ENCODE data around the gene ALAS2.
"Not testable (repeated sequence)": the region's sequence is repeated elsewhere in the genome, so short reads cannot be mapped to it uniquely, and the experiment has no call there.

The ALAS2 gene, protein sequence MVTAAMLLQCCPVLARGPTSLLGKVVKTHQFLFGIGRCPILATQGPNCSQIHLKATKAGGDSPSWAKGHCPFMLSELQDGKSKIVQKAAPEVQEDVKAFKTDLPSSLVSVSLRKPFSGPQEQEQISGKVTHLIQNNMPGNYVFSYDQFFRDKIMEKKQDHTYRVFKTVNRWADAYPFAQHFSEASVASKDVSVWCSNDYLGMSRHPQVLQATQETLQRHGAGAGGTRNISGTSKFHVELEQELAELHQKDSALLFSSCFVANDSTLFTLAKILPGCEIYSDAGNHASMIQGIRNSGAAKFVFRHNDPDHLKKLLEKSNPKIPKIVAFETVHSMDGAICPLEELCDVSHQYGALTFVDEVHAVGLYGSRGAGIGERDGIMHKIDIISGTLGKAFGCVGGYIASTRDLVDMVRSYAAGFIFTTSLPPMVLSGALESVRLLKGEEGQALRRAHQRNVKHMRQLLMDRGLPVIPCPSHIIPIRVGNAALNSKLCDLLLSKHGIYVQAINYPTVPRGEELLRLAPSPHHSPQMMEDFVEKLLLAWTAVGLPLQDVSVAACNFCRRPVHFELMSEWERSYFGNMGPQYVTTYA
- 0 to 0.54 (median 0) reads per million in 4 experiments for total RNA-seq

DNA sequence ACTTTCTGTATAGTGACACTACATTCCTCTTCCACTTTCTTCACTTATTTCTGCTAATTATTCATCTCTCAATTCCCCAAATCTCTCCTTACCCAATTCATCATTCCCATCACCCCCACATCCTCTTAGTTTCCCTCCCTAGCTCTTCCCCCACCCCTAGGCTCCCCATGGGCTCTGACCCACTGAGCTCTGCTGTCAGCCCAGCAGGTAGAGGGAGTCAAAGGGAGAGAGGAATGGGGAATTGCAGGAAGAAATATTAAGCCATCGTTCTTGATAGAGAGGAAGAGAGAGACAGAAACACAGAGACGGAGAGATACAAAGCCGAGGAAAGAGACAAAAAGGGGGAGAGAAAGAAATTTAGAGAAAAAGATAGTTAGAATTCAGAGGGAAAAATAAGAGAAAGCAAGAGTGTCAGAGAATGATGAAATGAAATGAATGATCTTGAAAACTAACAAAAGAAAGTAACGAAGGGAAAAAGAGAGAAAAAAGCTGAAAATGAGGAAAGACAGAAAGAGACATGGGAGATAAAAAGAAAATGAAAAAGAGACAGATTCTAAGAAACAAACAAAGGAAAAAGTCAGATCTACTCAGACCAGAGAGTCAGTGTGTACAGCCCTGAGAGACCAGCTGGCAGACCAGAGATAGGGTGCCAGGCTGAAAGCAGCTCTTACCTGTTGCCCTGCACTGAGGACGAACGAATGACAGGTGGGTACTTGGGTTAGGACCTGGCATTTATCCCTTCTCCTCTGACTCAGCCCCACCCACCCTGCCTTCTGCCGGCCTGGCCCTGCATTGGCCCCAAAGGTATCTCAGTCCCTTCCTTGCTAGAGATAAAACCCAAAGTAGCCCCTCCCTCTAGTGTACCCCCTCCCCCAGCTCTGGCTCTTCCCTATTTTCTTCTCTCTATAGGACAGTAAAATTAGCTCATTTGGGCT is at the start of gene ALAS2:
ALAS2 (minus strand) TSS at position 707 of the 935 bp plus-strand sequence. CDS start 4,977 bp downstream, outside the sequence.
- no peak for DNase-seq

GRCh38 chrX:55074851-55075467 is 44.2 kb upstream of the ALAS2 start, which contains the start of gene PAGE2B:
Gene PAGE2B (plus strand): TSS chrX:55075030. CDS start chrX:55076042, 1,012 bp downstream.
- no peak for DNase-seq

GRCh38 chrX:55072286-55072685 is 41.5 kb upstream of the ALAS2 start:
- no peak for DNase-seq

DNA sequence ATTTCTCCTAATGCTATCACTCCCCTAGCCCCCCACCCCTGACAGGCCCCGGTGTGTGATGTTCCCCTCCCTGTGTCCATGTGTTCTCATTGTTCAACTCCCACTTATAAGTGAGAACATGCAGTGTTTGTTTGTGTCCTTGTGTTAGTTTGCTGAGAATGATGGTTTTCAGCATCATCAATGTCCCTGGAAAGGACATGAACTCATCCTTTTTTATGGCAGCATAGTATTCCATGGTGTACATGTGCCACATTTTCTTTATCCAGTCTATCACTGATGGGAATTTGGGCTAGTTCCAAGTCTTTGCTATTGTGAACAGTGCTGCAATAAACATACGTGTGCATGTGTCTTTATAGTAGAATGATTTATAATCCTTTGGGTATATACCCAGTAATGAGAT is 36.4 kb upstream of the ALAS2 start:
- not testable (repeated sequence) for DNase-seq

- DNase-seq, result no peak
Measured at GRCh38 chrX:55057675-55058249, 27.0 kb upstream of the ALAS2 start.

GRCh38 chrX:55056820-55057674 is 26.3 kb upstream of the ALAS2 start:
- no peak for DNase-seq

DNA sequence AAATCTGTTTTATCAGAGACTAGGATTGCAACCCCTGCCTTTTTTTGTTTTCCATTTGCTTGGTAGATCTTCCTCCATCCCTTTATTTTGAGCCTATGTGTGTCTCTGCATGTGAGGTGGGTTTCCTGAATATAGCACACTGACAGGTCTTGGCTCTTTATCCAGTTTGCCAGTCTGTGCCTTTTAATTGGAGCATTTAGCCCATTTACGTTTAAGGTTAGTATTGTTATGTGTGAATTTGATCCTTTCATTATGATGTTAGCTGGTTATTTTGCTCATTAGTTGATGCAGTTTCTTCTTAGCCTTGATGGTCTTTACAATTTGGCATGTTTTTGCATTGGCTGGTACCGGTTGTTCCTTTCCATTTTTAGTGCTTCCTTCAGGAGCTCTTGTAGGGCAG is 19.8 kb upstream of the ALAS2 start:
- not testable (repeated sequence) for DNase-seq

DNA sequence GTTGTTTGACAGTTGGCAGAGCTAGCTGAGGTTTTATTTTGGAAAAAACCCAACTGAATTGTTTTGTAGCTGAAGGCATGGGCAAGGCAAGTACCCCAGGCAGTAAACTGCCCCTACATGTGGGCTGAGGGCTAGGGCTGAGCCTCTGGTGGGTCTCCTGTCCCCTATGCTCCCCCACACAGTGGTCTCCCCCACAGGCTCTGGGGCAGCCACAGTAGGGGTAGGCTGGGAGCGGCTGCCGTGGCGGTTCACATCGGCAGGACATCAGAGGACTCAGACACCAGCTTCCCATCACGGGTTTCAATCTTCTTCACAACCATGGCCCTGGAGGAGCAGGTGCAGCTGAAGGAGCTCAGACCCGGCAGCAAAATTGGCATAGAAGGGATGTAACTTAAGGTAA is 10.7 kb upstream of the ALAS2 start:
- DNase-seq, result no peak

GRCh38 chrX:55039471-55039870 is 8.7 kb upstream of the ALAS2 start:
- no peak for DNase-seq

- DNase-seq, result no peak
Measured at GRCh38 chrX:55033429-55033828, 2.7 kb upstream of the ALAS2 start.

- no peak for DNase-seq
Measured at GRCh38 chrX:55029291-55029690, 1.5 kb downstream of the ALAS2 start.

GRCh38 chrX:55028611-55029010 is 2.2 kb downstream of the ALAS2 start:
- DNase-seq, result no peak

DNA sequence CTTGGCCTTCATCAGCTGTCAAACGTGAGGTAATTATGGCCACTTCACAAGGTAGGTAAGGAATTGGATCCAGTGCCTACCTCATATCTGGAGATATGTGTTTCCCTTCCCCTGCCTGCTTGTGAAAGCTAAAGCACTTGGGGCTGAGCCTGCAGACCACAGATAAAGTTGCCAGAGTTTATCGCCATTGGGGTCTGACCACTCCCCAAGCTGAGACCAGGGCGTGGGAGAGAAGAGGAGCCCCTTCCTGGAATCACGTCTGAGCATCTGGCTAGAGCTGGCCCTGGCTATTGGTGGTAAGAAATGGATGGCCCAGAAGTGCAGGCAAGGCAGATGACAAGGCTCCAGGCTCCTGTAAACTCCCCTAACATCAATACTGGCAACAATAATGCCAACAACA is 2.7 kb downstream of the ALAS2 start:
- no peak for DNase-seq

- no peak for DNase-seq
Measured at GRCh38 chrX:55026840-55027239, 3.9 kb downstream of the ALAS2 start.

DNA sequence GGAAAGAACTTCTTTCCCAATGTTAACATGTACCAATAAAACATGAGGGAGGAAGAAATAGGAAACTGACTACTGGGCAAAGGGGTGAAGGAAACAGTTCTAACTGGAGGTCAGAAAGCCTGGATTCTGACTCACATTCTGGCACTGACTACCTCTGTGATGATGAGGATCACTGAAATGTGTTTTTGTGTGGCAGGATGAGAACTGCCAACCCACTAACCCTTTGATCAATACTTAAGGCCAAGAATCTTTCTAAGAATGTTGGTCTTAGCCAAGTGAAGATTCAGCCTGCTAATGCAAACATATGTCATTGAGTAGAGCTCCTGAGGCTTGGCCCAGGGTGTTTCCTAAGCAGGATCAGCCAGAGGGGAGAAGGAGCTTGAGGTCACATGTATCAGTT is 4.6 kb downstream of the ALAS2 start:
- DNase-seq, result no peak

- DNase-seq, result no peak
Measured at GRCh38 chrX:55014897-55015299, 15.9 kb downstream of the ALAS2 start.

GRCh38 chrX:55011294-55011693 is 19.5 kb downstream of the ALAS2 start:
- DNase-seq, result no peak

DNA sequence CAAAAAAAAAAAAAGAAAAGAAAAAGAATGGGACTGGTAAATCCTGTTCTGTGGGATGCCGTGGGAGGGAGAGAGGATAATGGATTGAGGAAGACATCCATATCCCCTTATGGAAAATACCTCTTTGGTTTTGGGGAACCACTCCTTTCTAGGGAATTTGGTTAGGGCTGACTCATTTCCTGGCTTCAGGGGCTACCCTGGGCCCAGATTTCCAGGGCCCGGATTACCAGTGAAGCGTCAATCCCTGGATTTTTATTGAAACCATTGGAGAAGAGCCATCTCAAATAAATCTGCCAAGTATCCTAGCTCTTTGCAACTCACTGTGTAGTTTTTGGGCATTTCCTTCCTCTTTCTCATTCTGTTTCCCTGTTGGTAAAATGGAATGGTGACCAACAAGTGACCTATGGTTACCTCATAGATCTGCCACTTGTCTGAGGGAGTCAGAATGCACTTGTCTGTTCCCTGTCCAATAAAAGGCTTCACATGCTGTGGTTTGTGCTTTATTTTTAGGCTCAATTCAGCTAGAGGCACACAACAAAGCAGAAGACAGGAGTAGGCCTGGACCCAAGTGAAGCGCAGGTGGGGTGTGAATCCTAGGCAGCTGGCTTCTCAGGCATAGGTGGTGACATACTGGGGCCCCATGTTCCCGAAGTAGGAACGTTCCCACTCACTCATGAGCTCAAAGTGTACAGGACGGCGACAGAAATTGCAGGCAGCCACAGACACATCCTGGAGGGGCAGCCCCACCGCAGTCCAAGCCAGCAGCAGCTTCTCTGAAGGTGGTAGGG is 22.0 kb downstream of the ALAS2 start:
- DNase-seq, result no peak

GRCh38 chrX:55007656-55008055 is 23.1 kb downstream of the ALAS2 start:
- DNase-seq, result no peak

GRCh38 chrX:55006827-55007621 is 23.8 kb downstream of the ALAS2 start:
- DNase-seq, result no peak
